HG03521 (cell line): Measurements from ENCODE around the gene IP6K2.
"Not testable (repeated sequence)": the region's sequence is repeated elsewhere in the genome, so short reads cannot be mapped to it uniquely, and the experiment has no call there.

Experiments
- ATAC-seq: cut with Tn5 transposase; IDR thresholded peaks from one replicate; pipeline ENCODE4 v1.9.1; 2021; ENCODE audit warnings: mild to moderate bottlenecking, moderate library complexity; ENCODE audit not compliant: unreplicated experiment

Gene IP6K2, protein sequence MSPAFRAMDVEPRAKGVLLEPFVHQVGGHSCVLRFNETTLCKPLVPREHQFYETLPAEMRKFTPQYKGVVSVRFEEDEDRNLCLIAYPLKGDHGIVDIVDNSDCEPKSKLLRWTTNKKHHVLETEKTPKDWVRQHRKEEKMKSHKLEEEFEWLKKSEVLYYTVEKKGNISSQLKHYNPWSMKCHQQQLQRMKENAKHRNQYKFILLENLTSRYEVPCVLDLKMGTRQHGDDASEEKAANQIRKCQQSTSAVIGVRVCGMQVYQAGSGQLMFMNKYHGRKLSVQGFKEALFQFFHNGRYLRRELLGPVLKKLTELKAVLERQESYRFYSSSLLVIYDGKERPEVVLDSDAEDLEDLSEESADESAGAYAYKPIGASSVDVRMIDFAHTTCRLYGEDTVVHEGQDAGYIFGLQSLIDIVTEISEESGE

DNA sequence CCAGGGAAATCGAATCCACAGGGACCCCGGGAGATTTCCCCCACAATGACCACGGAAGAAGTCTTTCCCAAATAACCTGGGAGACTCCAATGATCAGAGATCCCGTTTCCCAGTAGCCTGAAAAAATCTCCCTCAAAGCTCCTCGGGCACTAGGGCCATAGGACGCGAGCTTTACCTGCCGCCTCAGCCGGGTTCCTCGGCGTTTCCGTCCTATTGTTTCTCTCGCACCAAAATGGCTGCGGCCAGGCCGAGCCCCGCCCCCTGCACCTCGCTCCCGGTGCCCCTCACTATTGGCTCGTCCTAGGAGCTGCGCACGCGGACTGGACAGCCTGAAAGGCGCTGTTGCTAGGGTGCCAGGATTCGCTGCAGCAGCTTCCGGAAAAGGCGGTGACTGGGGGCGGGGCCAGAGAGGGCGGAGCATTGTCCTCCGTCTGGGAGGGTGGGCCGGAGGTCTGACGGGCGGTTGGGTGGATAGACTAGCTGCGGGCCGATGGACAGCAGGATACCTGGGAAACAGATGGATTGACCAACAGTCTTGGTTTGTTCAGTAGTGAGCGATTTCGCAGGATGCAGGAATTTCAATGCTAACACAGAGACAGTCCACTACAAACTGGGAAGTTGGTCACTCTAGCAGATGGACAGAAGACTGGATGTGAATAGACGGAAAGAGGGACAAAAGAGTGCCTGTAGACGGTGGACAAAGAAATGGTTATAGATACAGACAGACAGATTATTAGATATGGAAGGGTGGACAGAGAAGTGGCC is at the start of gene IP6K2:
IP6K2 (minus strand) TSS at position 240 of the 765 bp plus-strand sequence. CDS start 21,930 bp downstream, outside the sequence.
- ATAC-seq, result peak; percentile 98

DNA sequence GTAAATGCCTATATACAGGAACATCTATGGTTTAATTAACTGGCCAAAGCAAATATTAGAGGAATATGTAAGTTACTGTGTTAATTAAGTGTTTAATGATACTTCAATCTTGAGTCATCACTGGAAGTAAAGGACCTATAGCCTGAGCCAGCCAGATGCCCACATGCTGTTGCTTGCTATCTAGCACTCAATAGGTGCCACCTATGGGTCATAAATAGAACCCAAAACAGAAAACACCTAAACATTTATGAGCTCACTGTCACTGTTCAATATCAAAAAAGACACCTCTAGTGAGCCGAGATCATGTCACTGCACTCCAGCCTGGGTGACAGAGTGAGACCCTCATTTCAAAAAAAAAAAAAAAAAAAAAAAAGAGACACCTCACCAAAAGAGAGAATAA is 48.4 kb upstream of the IP6K2 start:
- no peak for ATAC-seq

DNA sequence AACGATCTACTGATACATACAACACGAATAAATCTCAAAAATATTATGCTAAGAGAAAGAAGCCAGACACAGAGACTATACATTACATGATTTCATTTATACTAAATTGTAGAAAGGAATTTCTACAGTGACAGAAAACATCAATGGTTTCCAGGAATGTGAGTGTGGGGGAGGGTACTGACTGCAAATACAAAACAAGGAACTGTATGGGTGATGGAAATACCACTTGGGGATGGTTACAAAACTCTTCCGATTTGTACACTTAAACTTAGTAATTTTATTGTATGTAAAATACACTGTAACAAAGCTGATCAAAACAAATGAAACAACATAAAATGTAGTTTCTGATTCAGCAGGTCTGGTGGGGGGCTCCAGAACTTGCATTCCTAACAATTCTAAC is 45.8 kb upstream of the IP6K2 start:
- ATAC-seq, result no peak

- not testable (repeated sequence) for ATAC-seq
Measured at GRCh38 chr3:48759991-48760540, 43.0 kb upstream of the IP6K2 start.

DNA sequence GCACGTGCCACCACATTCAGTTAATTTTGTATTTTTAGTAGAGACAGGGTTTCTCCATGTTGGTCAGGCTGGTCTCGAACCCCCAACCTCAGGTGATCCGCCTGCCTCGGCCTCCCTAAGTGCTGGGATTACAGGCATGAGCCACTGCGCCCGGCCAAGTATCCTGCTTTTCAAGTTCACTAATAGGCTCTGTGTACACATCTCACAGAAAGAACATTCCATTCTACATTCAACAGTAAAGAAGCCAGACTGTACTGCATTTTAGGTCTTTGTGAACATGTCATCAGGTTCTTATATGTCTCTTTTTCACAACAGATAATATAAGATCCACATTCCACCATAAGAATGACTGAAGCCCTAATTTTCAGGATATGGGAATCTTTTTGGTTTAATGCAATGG is 42.5 kb upstream of the IP6K2 start:
- ATAC-seq, result not testable (repeated sequence)

DNA sequence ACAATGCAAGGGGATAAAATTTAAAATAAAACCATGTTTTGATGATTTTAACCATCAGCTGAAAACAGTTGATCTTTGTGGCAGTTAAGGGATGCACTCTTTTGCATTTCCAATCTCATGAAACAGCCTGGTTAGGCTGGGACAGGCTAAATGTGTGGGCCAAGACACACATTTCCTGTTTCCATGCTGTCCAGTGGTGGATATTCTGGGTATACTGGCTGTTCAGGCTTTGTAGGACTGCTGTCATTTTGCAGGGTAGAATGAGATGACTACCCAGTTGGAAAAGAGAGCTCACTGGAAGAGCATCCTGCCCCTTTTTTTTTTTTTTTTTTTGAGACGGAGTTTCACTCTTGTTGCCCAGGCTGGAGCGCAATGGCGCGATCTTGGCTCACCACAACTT is 42.0 kb upstream of the IP6K2 start:
- ATAC-seq, result no peak

DNA sequence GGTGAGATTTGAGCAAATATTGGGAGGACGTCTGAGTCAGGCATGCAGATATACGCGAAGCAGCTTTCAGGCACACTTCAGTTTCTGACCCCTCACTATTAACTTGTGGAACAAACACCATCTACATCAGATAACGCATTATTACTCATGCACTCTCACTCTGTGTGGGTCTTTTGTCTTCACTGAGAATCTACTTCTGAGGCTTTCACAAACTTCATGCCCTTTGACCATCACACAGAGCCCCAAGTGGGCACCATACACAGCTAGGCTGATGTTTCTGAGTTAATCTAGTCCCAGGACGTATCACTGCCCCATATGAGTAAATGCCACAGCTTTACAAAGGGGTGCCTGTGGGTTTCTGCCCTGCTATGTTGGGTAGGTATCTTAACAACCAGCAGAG is 39.6 kb upstream of the IP6K2 start:
- ATAC-seq, result no peak

DNA sequence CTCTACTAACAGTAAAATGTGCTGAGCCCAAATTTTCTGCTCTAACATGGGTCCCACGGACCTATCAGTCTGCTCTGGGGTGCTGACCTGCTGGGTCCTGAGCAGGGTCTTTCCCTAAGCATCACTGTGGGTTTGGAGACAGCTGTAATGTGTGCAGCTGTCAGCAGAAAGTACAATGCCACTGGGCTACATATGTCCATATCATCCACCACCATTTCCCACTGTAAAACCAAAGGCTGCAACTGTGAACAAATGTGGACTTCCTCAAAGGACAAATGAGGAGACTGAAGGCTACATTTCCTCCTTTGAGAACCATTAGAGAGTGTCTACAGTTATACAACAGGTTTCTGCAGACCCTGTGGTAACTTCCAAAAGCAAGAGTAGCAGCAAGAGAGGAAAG is 33.8 kb upstream of the IP6K2 start:
- ATAC-seq, result no peak

DNA sequence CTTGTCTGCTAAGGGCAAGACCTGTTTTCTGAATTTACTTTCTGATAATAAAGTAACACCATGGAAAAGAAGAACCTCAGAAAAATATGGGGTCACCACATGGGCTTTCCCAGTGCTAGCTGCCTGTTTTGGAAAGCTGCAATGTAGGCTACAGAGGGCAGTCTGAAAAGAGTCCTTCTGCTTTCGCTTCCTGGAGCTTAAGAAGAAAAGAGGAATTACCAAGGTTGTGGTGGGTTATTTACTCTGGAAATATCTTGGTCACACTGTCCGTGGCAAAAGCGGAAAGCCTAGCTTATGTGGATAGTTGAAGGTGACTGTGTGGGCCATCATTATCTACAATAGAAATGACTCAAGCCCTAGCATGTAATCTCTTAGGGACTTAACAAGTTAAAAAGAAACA is 31.7 kb upstream of the IP6K2 start:
- no peak for ATAC-seq

- ATAC-seq, result no peak
Measured at GRCh38 chr3:48747706-48748105, 30.7 kb upstream of the IP6K2 start.

DNA sequence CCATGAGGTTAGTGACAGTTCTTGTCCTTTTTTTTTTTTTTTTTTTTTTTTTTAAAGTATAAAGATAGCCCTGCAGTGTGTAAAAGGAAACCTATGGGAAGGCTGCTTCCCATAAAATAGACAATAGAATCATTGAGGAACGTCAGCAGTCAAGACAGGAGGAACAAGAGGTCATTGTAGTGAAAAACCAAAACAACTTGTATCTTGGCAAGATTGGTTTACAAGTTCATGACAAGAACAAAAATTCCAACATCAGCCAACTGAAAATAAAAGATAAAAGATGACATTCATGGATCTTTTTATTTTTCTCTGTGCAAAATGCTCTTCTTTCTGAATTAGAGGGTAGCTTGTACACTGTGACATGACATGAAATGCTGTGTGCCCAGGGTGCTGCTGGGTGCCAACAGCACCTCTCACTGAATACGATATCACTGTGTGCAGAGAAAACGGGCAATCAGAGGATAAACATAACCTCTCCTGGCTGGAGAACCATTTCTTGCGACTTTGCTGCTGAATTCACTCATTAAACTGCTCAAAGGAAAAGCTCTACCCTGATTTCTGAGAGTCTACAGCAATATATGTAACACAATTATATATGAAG is 30.1 kb upstream of the IP6K2 start:
- ATAC-seq, result no peak

DNA sequence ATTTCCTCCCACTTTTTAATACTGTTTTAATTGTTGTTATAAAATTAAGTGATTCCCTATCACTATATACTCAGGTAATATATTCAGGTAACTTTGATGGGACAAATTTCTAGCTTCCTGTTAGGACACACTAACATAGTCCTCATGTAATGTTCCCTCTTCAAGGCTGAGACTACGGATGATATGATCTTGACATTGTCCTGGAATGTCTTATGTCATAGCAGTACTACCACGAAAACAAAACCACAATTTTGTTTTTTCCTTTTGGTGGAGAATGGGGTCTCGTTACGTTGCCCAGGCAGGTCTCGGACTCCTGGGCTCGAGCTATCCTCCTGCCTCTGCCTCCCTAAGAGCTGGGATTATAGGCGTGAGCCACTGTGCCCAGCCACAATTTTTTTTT is 26.8 kb upstream of the IP6K2 start:
- ATAC-seq, result no peak

- ATAC-seq, result not testable (repeated sequence)
Measured at GRCh38 chr3:48741226-48741625, 24.2 kb upstream of the IP6K2 start.

DNA sequence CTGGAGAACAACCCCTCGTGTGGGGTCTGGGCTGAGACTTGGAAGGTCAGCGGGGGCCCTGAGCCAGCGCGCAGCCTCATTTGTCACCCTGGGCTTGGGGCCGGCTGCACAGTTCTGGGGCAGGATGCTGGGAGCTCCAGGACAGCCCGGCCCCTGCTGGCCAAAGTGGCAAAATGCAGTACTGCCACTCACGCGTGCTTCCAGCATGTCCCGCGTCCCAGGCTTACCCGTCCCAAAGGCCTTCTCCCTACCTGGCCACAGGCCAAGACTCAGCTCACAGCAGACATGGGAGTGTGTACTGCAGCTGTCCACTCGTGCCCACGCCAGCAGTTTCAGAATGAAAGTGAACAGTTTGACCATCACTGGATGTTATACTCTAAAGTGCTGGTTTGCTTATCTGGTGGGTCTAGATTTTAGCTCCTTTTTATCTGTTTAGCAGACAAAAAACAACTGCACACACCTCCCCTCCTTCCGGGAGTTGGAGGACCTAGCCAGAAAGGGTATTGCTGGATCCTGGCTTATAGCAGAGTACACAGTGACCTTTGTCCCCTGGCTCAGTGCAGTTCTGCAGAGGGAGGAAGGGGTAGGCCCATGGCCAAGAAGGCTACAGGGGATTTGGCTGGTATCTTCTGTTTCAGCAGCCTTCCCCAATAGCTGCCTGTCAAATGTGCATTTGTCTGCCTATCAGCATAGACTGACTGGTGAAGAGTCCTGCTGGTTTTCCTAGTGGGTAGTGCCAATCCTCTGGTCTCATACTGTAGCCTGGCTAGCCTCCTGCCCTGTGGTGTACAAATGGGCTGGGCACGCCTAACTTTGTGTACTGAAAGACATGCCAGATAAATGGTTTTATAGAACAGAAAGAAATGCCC is 23.2 kb upstream of the IP6K2 start:
- ATAC-seq, result peak; percentile 74

DNA sequence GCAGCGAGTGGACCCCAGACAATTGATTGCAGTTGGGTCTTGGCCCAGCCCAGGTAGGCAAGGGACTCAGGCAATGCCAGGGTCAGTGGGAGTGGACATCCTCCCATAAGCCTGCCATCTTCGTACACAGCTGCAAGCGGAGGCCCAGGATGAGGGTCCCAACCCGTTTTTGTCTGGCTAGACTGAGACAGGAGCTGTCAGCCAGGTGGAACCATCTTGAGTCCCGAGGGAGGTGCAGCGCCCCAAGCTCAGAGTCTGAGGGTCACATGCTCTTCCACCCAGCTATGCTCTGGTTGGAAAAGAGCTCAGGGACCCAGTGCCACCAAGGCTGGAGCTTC is 22.6 kb upstream of the IP6K2 start:
- ATAC-seq, result no peak

DNA sequence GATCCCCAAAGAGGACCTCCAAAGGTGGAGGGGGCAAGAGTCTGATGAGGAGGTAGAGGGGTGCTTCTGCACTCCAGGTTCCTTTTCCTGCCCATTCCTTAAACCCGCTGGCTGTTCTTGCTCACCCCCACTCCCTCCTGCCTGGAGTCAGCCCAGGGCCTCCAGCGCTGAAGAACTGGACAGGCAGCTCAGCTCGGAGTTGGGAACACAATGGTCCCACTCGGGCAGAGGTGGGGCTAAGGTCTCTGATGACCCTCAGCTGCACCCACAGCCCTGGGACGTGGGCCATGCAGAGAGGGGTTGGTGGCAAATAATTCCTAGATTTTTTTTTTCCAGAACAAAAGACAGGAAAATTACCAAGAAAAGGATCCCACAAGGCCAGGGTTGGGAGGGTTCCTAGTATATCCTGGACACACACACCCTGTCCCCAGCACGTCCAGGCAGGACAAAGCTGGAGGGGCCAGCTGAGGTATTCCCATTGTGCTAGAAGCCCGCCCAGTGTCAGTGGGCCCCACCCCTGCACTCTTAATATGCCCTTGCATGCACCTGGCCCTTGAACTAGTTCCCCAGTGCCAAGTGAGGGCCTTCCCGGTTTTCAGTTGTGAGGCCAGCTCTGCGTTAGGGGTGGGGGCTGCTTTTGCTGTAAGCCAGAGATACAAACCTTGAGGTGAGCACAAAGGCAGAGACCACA is 22.1 kb upstream of the IP6K2 start:
- no peak for ATAC-seq

- no peak for ATAC-seq
Measured at GRCh38 chr3:48738144-48738536, 21.1 kb upstream of the IP6K2 start.

DNA sequence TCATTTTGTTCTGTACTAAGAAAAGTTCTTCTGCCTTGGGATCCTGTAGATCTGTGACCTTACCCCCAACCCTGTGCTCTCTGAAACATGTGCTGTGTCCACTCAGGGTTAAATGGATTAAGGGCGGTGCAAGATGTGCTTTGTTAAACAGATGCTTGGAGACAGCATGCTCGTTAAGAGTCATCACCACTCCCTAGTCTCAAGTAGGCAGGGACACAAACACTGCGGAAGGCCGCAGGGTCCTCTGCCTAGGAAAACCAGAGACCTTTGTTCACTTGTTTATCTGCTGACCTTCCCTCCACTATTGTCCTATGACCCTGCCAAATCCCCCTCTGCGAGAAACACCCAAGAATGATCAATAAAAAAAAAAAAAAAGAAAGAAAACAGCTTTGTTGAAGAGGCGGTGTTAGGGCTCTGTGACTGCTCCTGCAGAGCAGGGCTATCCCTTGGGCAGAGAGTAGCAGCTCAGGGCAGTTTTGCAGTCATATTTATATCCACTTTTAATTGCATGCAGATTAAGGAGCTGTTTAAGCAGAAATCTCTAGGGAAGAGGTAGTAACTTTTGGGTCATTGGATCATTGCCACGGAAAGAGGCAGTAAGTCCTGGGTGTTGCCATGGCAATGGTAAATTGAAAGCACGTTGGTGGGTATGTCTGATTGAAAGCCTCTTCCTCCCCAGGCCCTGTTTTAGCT is 18.2 kb upstream of the IP6K2 start:
- not testable (repeated sequence) for ATAC-seq

DNA sequence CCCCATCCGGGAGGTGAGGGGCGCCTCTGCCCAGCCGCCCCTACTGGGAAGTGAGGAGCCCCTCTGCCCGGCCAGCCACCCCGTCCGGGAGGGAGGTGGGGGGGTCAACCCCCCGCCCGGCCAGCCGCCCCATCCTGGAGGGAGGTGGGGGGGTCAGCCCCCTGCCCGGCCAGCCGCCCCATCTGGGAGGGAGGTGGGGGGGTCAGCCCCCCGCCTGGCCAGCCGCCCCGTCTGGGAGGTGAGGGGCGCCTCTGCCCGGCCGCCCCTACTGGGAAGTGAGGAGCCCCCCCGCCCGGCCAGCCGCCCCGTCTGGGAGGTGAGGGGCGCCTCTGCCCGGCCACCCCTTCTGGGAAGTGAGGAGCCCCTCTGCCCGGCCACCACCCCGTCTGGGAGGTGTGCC is 17.5 kb upstream of the IP6K2 start:
- not testable (repeated sequence) for ATAC-seq
